DND-41 (cell line): Measurements from ENCODE around the gene BNIP2.

Source experiments
- ATAC-seq: fragments of 200-7000 bp; cut with Tn5 transposase; 3 replicates; pipeline ENCODE4 v1.9.1; 2021; ENCODE audit warnings: low read depth; ENCODE audit not compliant: insufficient read depth
- DNase-seq: peaks from one replicate; pipeline ENCODE4 v3.0.0-alpha.2; 2020
- H2AFZ ChIP-seq: 2 replicates; pipeline ENCODE4 v1.6.0; 2012; ENCODE audit warnings: low read depth, low read length
- H3K27ac ChIP-seq: 2 replicates; pipeline ENCODE4 v1.5.1; 2012; ENCODE audit warnings: low read length, inconsistent platforms
- H3K27me3 ChIP-seq: fragments of 200-600 bp; sonication (generic); 2 replicates; pipeline ENCODE4 v1.6.0; 2012; ENCODE audit warnings: low read length, mild to moderate bottlenecking, inconsistent platforms; ENCODE audit not compliant: insufficient read depth, poor library complexity
- H3K36me3 ChIP-seq: 2 replicates; pipeline ENCODE4 v1.5.1; 2012; ENCODE audit warnings: low read length, inconsistent platforms; ENCODE audit not compliant: insufficient read depth
- H3K4me1 ChIP-seq: 2 replicates; pipeline ENCODE4 v1.5.1; 2012; ENCODE audit warnings: mild to moderate bottlenecking, low read length; ENCODE audit not compliant: insufficient read depth
- H3K4me2 ChIP-seq: 2 replicates; pipeline ENCODE4 v1.6.0; 2012; ENCODE audit warnings: mild to moderate bottlenecking, moderate library complexity, low read length, inconsistent platforms; ENCODE audit not compliant: insufficient read depth
- H3K4me3 ChIP-seq, 2 experiments: fragments of 200-600 bp in 1 of 2; shearing (Covaris generic) in 1 of 2; 2 replicates each; pipeline ENCODE4 v1.5.1; 2012 to 2016; ENCODE audit warnings: inconsistent platforms in 2 of 2, low read length in 2 of 2, mild to moderate bottlenecking in 2 of 2, low read depth in 1 of 2, moderate library complexity in 1 of 2
- H3K79me2 ChIP-seq: 2 replicates; pipeline ENCODE4 v1.6.0; 2012; ENCODE audit warnings: low read length, inconsistent platforms; ENCODE audit not compliant: insufficient read depth
- H3K9ac ChIP-seq: 2 replicates; pipeline ENCODE4 v1.6.0; 2012; ENCODE audit warnings: low read depth, mild to moderate bottlenecking, inconsistent platforms, low read length, moderate library complexity
- H3K9me3 ChIP-seq: 2 replicates; pipeline ENCODE4 v1.5.1; 2012; ENCODE audit warnings: low read length, moderate library complexity, mild to moderate bottlenecking, inconsistent platforms; ENCODE audit not compliant: insufficient read depth, severe bottlenecking
- H4K20me1 ChIP-seq: 2 replicates; pipeline ENCODE4 v1.6.0; 2012; ENCODE audit warnings: low read length; ENCODE audit not compliant: insufficient read depth
- CTCF ChIP-seq: IDR thresholded peaks from 2 replicates; pipeline ENCODE4 v1.5.1; 2012; ENCODE audit warnings: borderline replicate concordance, low read length, moderate library complexity, mild to moderate bottlenecking; ENCODE audit not compliant: poor library complexity, severe bottlenecking; ENCODE audit errors: extremely low read depth
- EZH2 ChIP-seq: IDR thresholded peaks from 3 replicates; pipeline ENCODE4 v1.6.1; 2012; ENCODE audit warnings: borderline replicate concordance, low read depth, mild to moderate bottlenecking, moderate library complexity, low read length, inconsistent platforms; ENCODE audit not compliant: severe bottlenecking

The BNIP2 gene

GRCh38 chr15:59616379-59616778 is 72.7 kb downstream of the BNIP2 start:
- no peaks in the 10 kb centered on the region for H3K79me2 ChIP-seq
- DNase-seq (no peak), ATAC-seq (no peak)
- no peaks in the 10 kb centered on the region for H3K27me3 ChIP-seq
- H3K9me3 ChIP-seq: no peaks in the 10 kb centered on the region
- H3K9ac ChIP-seq: no peak overlapping the region
- H3K36me3 ChIP-seq: no peaks in the 10 kb centered on the region
- no peaks in the 10 kb centered on the region for H4K20me1 ChIP-seq
- no peak overlapping the region for H3K4me2 ChIP-seq
- H3K4me3 ChIP-seq: no peak overlapping the region
- TF ChIP-seq EZH2 (no peak), CTCF (no peak)
- H3K27ac ChIP-seq: no peak overlapping the region
- no peak overlapping the region for H2AFZ ChIP-seq
- H3K4me1 ChIP-seq: no peaks in the 10 kb centered on the region

- ATAC-seq: no peak
Observed at GRCh38 chr15:59615661-59616060, 73.5 kb downstream of the BNIP2 start.

GRCh38 chr15:59614153-59614552 is 75.0 kb downstream of the BNIP2 start:
- H4K20me1 ChIP-seq: no peaks in the 10 kb centered on the region
- no peak overlapping the region for H3K9ac ChIP-seq
- no peak overlapping the region for H3K4me2 ChIP-seq
- no peak for ATAC-seq
- no peaks in the 10 kb centered on the region for H3K36me3 ChIP-seq
- H3K4me3 ChIP-seq: no peak overlapping the region
- H3K4me1 ChIP-seq: no peaks in the 10 kb centered on the region
- H3K27ac ChIP-seq: no peak overlapping the region
- no peak for DNase-seq
- no peak overlapping the region for H2AFZ ChIP-seq
- TF ChIP-seq CTCF (no peak), EZH2 (no peak)
- H3K79me2 ChIP-seq: no peaks in the 10 kb centered on the region
- no peaks in the 10 kb centered on the region for H3K27me3 ChIP-seq
- no peaks in the 10 kb centered on the region for H3K9me3 ChIP-seq

More at GRCh38 chr15:59615661-59616060, 73.5 kb downstream of the BNIP2 start:
- H3K27me3 ChIP-seq: no peaks in the 10 kb centered on the region
- H3K36me3 ChIP-seq: no peaks in the 10 kb centered on the region
- TF ChIP-seq EZH2 (no peak), CTCF (no peak)
- H3K4me2 ChIP-seq: no peak overlapping the region
- no peak overlapping the region for H3K27ac ChIP-seq
- H3K4me1 ChIP-seq: no peaks in the 10 kb centered on the region
- DNase-seq: no peak
- no peaks in the 10 kb centered on the region for H4K20me1 ChIP-seq
- no peak overlapping the region for H2AFZ ChIP-seq
- no peaks in the 10 kb centered on the region for H3K9me3 ChIP-seq
- no peak overlapping the region for H3K4me3 ChIP-seq
- H3K79me2 ChIP-seq: no peaks in the 10 kb centered on the region
- no peak overlapping the region for H3K9ac ChIP-seq
